HG03342 (cell line): ENCODE measurements around the gene PRAF2.
A peak's percentile ranks its signal among the peaks of the same experiment; 100 is the strongest.

Experiments used
- ATAC-seq: cut with Tn5 transposase; IDR thresholded peaks from one replicate; pipeline ENCODE4 v1.9.1; 2021; ENCODE audit warnings: mild to moderate bottlenecking, moderate library complexity; ENCODE audit not compliant: unreplicated experiment

PRAF2 gene

DNA sequence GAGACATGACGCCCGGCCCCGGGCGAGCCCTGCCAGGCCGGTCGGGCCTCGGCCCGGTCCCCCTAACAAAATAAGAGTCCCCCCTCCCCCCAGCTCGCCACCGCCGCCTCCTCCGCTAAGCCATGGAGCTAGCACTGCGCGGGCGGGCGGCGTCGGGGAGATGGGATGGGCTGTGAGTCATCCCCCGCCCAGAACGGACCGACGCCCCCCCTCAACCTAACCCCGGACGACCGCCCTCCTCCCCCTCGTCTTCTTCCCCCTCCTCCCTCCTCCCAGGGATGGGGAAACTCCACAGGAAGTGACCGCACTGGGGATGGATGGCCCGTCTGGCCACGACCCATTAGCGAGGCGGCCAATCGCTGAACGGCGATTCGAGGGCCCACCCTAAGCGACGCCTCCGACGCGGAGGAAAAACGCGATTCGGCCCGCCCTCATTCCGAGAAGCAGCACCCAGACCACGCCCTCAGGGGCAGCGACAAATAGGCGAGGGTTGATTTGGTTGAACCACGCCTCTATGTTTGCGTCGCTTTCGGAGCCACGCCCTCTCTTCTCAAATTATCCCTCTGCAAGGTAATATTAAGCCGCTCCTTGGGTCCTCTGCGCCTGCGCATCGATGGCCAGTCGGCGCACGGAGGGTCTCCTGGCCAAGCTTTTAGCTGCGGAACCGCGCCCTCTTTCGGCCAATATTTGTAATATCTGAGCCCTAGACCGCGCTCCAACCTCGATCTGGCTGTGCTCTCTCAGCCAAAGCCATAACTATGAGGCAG is 30.4 kb downstream of the PRAF2 start, which contains the start of gene TFE3:
TFE3 (minus strand) TSS at position 138 of the 767 bp plus-strand sequence; CDS start at position 7, 131 bp downstream.
- ATAC-seq: peak; percentile 87

DNA sequence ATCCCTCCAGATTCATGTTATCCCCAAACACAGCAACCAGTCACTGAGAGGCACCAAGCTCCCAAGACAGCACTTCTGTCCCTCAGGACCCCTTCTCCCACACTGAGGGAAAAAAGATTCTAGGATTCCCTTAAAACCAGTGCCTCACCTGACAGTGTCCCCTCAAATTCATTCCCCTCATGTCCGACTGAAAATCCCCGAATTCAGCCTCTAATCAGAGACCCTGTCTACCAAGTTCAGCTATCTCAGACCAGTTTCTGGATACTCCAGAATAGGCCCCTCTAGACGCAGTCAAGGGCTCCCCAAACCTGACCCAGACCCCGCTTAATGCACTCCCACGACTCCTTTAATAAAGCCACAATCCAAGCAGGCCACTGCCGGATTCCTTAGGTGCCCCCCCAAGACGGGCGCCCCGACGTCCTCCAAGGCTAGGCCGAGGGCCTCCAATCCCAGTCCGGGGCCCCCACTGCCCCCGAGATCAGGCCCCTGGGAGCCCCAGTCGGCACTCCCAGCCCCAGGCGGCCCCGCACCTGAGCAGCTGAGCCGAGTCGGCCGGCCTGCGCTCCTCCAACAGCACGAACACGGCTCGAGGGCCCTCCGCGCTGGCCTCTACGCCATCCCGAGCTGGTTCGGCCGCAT is 31.1 kb downstream of the PRAF2 start:
- no peak for ATAC-seq

DNA sequence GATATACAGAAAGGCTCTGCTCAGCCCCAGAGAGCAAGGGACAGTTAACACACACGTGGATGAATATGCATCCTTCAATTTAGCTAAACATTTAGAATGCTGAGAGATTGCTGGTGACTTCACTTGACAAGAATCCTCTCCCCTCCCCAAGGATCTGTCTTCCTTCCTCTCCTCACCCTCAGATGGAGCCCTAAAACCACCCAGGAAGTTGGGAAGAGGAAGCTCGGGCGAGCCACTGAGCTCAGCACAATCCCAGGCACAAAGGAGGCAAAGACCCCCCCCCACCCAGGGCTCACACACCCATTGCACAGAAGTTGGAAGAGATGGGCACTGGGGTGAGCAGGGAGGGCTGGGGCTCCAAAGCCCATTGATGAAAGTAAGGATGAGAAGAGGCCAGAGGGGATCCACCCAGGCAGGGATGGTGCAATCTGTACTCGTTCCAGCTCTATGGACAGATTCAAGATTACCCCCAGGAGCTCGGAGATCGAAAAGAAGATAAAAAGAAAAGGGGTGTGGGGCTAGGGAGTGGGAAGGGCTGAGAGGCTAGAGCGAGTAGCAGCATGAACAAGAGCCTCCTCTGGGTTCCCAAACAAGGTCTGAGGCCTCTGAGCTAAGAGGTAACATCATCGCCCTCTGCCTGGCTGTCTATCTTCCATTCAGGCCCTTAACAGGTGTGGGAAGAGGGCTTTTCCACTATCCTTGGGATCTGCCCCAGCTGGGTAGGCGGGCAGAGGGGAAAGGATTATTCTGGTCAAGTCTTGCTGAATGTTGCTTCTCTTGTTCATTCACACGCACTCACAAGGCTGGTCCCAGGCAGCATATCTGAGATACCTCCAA is 31.8 kb downstream of the PRAF2 start:
- no peak for ATAC-seq

- ATAC-seq: no peak
Observed at GRCh38 chrX:49040376-49040955, 33.3 kb downstream of the PRAF2 start.

GRCh38 chrX:49039598-49040375 is 34.0 kb downstream of the PRAF2 start:
- no peak for ATAC-seq

- no peak for ATAC-seq
Observed at GRCh38 chrX:49037883-49038475, 35.8 kb downstream of the PRAF2 start.

- no peak for ATAC-seq
Observed at GRCh38 chrX:49030283-49030682, 43.5 kb downstream of the PRAF2 start.

GRCh38 chrX:49029876-49030275 is 43.9 kb downstream of the PRAF2 start:
- ATAC-seq: no peak
